GM23338 (cell line): ENCODE measurements around the gene GCNT1. TPM values are rescaled to one million over a fixed set of nuclear protein-coding genes. Genes with fewer than 3 reads are reported as not detected.

Experiments
- ATAC-seq: fragments of 200-7000 bp; cut with Tn5 transposase; 3 replicates; pipeline ENCODE4 v1.9.1; 2020
- DNase-seq: peaks from one replicate; pipeline ENCODE4 v3.0.0-alpha.2; 2015; ENCODE audit warnings: low spot score
- H2AFZ ChIP-seq: fragments of 200-600 bp; sonication (generic); 2 replicates; pipeline ENCODE4 v1.8.0; 2016; ENCODE audit warnings: antibody characterized with exemption, mild to moderate bottlenecking, moderate library complexity
- H3F3A ChIP-seq: fragments of 200-600 bp; sonication (generic); replicated peaks from 2 replicates; pipeline ENCODE4 v1.8.0; 2017; ENCODE audit warnings: antibody characterized with exemption, mixed run types, low read depth
- H3K27ac ChIP-seq: fragments of 200-600 bp; sonication (generic); 2 replicates; pipeline ENCODE4 v1.6.1; 2016; ENCODE audit warnings: low read depth
- H3K27me3 ChIP-seq: fragments of 200-600 bp; sonication (generic); 2 replicates; pipeline ENCODE4 v1.8.0; 2016; ENCODE audit warnings: mild to moderate bottlenecking, mixed run types, moderate library complexity; ENCODE audit not compliant: insufficient read depth
- H3K36me3 ChIP-seq: fragments of 200-600 bp; sonication (generic); 2 replicates; pipeline ENCODE4 v1.8.0; 2016; ENCODE audit warnings: mild to moderate bottlenecking; ENCODE audit not compliant: insufficient read depth
- H3K4me1 ChIP-seq: fragments of 200-600 bp; sonication (generic); 2 replicates; pipeline ENCODE4 v1.8.0; 2016; ENCODE audit warnings: mild to moderate bottlenecking, moderate library complexity; ENCODE audit not compliant: insufficient read depth
- H3K4me2 ChIP-seq: fragments of 200-600 bp; sonication (generic); 2 replicates; pipeline ENCODE4 v1.7.1; 2017; ENCODE audit warnings: mixed run types
- H3K4me3 ChIP-seq: fragments of 200-600 bp; sonication (generic); 2 replicates; pipeline ENCODE4 v1.6.1; 2016; ENCODE audit warnings: mixed run types
- H3K79me2 ChIP-seq: fragments of 200-600 bp; sonication (generic); replicated peaks from 2 replicates; pipeline ENCODE4 v1.8.0; 2017; ENCODE audit warnings: mild to moderate bottlenecking; ENCODE audit not compliant: insufficient read depth
- H3K9me2 ChIP-seq: fragments of 200-600 bp; sonication (generic); 2 replicates; pipeline ENCODE4 v1.8.0; 2017; ENCODE audit not compliant: insufficient read depth
- H4K20me1 ChIP-seq: fragments of 200-600 bp; sonication (generic); replicated peaks from 2 replicates; pipeline ENCODE4 v1.8.0; 2017; ENCODE audit warnings: mild to moderate bottlenecking; ENCODE audit not compliant: insufficient read depth
- H3K27ac Mint-ChIP-seq: 2 replicates; pipeline ENCODE4 v1.8.0; 2020; ENCODE audit warnings: inconsistent platforms, mild to moderate bottlenecking, moderate library complexity, mixed read lengths
- H3K27me3 Mint-ChIP-seq: 3 replicates; pipeline ENCODE4 v1.8.0; 2022; ENCODE audit warnings: low read depth, mild to moderate bottlenecking, moderate library complexity, mixed read lengths, inconsistent platforms; ENCODE audit not compliant: insufficient read depth, poor library complexity
- H3K36me3 Mint-ChIP-seq: 3 replicates; pipeline ENCODE4 v1.8.0; 2021; ENCODE audit warnings: low read depth, mild to moderate bottlenecking, inconsistent platforms, moderate library complexity, mixed read lengths
- H3K4me1 Mint-ChIP-seq: 3 replicates; pipeline ENCODE4 v1.8.0; 2020; ENCODE audit warnings: mild to moderate bottlenecking, inconsistent platforms, mixed read lengths
- H3K4me3 Mint-ChIP-seq: 3 replicates; pipeline ENCODE4 v1.8.0; 2021; ENCODE audit warnings: moderate library complexity, mild to moderate bottlenecking, inconsistent platforms, mixed read lengths
- H3K9me3 Mint-ChIP-seq: 3 replicates; pipeline ENCODE4 v1.8.0; 2020; ENCODE audit warnings: moderate library complexity, mild to moderate bottlenecking, inconsistent platforms, mixed read lengths
- CREB1 ChIP-seq: fragments of 250-450 bp; sonication (Bioruptor Pico); IDR thresholded peaks from 2 replicates; pipeline ENCODE4 v1.5.0; 2020; ENCODE audit warnings: low read depth, mild to moderate bottlenecking, moderate library complexity
- CTCF ChIP-seq, 2 experiments: fragments of 200-600 bp in 1 of 2; sonication (generic) in 1 of 2; conservative IDR thresholded peaks; 2 replicates each; pipeline versions ENCODE4 v1.5.1 to v1.6.1; 2016 to 2017; ENCODE audit warnings: antibody characterized with exemption in 2 of 2, low read depth in 2 of 2, mild to moderate bottlenecking in 2 of 2, moderate library complexity in 1 of 2
- ETS1 ChIP-seq: IDR thresholded peaks from 2 replicates; pipeline ENCODE4 v1.6.1; 2016; ENCODE audit warnings: antibody characterized with exemption
- EZH2 ChIP-seq: fragments of 200-600 bp; sonication (generic); IDR thresholded peaks from one replicate; pipeline ENCODE4 v1.8.0; 2017; ENCODE audit warnings: antibody characterized with exemption, mild to moderate bottlenecking, low read depth; ENCODE audit not compliant: unreplicated experiment
- EZH2phosphoT487 ChIP-seq: fragments of 200-600 bp; sonication (generic); IDR thresholded peaks from one replicate; pipeline ENCODE4 v1.8.1; 2018; ENCODE audit warnings: antibody characterized with exemption; ENCODE audit not compliant: unreplicated experiment
- JUNB ChIP-seq: IDR thresholded peaks from one replicate; pipeline ENCODE4 v1.6.1; 2016; ENCODE audit warnings: antibody characterized with exemption; ENCODE audit not compliant: unreplicated experiment
- NANOG ChIP-seq: IDR thresholded peaks from 2 replicates; pipeline ENCODE4 v1.6.1; 2016; ENCODE audit warnings: antibody characterized with exemption, borderline replicate concordance
- POLR2AphosphoS5 ChIP-seq: IDR thresholded peaks from 2 replicates; pipeline ENCODE4 v1.6.1; 2016; ENCODE audit warnings: antibody characterized with exemption, low read depth
- REST ChIP-seq: IDR thresholded peaks from one replicate; pipeline ENCODE4 v1.6.1; 2018; ENCODE audit warnings: antibody characterized with exemption; ENCODE audit not compliant: unreplicated experiment
- STAT1 ChIP-seq: IDR thresholded peaks from one replicate; pipeline ENCODE4 v1.6.1; 2016; ENCODE audit warnings: antibody characterized with exemption; ENCODE audit not compliant: unreplicated experiment
- ZNF114 ChIP-seq: fragments of 250-450 bp; sonication (Bioruptor Pico); IDR thresholded peaks from 2 replicates; pipeline ENCODE4 v1.5.0; 2020; ENCODE audit warnings: mild to moderate bottlenecking, moderate library complexity
- ZNF331 ChIP-seq: fragments of 250-450 bp; sonication (Bioruptor Pico); IDR thresholded peaks from 2 replicates; pipeline ENCODE4 v1.5.0; 2020; ENCODE audit warnings: low read depth, mild to moderate bottlenecking, moderate library complexity
- ZNF462 ChIP-seq: fragments of 250-450 bp; sonication (Bioruptor Pico); IDR thresholded peaks from 2 replicates; pipeline ENCODE4 v1.5.0; 2020; ENCODE audit warnings: mild to moderate bottlenecking, moderate library complexity
- polyA plus RNA-seq: library from polyadenylated mRNA; unstranded; fragments of >200 nt; fragmentation: Nextera tagmentation; extraction: Ambion mirVana; gene quantifications from 2 replicates; pipeline ENCODE4 v1.2.1, GENCODE V29; 2016
- total RNA-seq: library from RNA; depleted of rRNA; stranded (reverse); fragments of >200 nt; shearing (Covaris generic); gene quantifications from 2 replicates; pipeline ENCODE4 v1.2.3, GENCODE V29; 2014

GCNT1 gene
- total and polyA plus RNA-seq, 2 experiments from 2014 or later: 4.2 to 11.4 TPM

GRCh38 chr9:76426807-76427419 lies 32.1 kb upstream of the GCNT1 start:
- Mint-ChIP-seq H3K4me1 (peaks cover 6% of the 10 kb centered on the region; the same call in 2 of the 3 replicates), H3K36me3 (no peaks in the 10 kb centered on the region), H3K9me3 (no peaks in the 10 kb centered on the region), H3K27me3 (no peaks in the 10 kb centered on the region), H3K27ac (no peak overlapping the region), H3K4me3 (no peak overlapping the region)
- Histone ChIP-seq H3K9me2 (peaks cover 5% of the 10 kb centered on the region; the same call in 1 of the 2 replicates), H3K27me3 (no peaks in the 10 kb centered on the region), H3K36me3 (no peaks in the 10 kb centered on the region), H3K4me1 (peaks cover 2% of the 10 kb centered on the region; the same call in 1 of the 2 replicates), H3K79me2 (no peaks in the 10 kb centered on the region), H3K4me2 (no peak overlapping the region), H3K27ac (no peak overlapping the region), H4K20me1 (no peaks in the 10 kb centered on the region), H3F3A (no peaks in the 10 kb centered on the region), H2AFZ (no peak overlapping the region), H3K4me3 (no peak overlapping the region)
- DNase-seq (no peak), ATAC-seq (no peak)
- TF ChIP-seq REST: no peak
- no peak for TF ChIP-seq POLR2AphosphoS5
- TF ChIP-seq ZNF331 (CRISPR knock-in tag): no peak
- TF ChIP-seq EZH2phosphoT487: no peak
- TF ChIP-seq ZNF462 (CRISPR knock-in tag): no peak
- TF ChIP-seq ZNF114 (CRISPR knock-in tag): no peak
- no peak for TF ChIP-seq JUNB
- TF ChIP-seq STAT1: no peak
- no peak for TF ChIP-seq ETS1
- TF ChIP-seq NANOG: no peak
- no peak for TF ChIP-seq EZH2
- no peak for TF ChIP-seq CREB1 (CRISPR knock-in tag)
- no peak for TF ChIP-seq CTCF (conservative IDR thresholded peaks at IDR 0.05; ENCODE audit: low read depth in 2 of 2)
